ENCODE measurements around the gene NKD2. TPM values are rescaled to one million over a fixed set of nuclear protein-coding genes. Genes with fewer than 3 reads are reported as not detected.

Gene NKD2
- total RNA-seq, 1 donor from 2014 or later: 0.26 TPM

DNA sequence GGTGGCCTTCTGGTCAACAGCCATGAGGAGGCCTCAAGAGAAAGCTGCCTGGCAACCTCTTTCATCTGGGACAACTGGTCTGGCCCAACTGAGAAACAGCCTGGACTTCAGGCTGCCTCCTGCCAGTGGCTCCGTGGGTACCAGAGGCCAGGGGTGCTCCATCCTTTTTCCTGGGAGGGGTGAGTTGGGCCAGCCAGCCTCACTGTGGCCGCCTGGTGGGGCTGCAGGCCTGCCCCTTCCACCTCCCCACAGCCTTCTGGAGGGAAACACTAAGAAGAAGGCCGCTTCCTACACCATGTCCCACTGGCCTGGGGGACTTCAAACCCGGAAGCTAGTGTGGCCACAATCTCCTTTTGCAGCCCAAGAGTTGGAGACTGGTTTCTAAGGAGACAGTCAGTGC is 13.8 kb upstream of the NKD2 start:
- no peaks in the 10 kb centered on the region for H3K36me3 ChIP-seq (ENCODE audit: control insufficient read depth, insufficient read depth, low read length)
- FAIRE-seq (no peak), DNase-seq (ENCODE audit: low read depth) (no peak)
- H3K4me3 ChIP-seq (ENCODE audit: low read depth, low read length): no peak overlapping the region
- TF ChIP-seq, protein P1, sequence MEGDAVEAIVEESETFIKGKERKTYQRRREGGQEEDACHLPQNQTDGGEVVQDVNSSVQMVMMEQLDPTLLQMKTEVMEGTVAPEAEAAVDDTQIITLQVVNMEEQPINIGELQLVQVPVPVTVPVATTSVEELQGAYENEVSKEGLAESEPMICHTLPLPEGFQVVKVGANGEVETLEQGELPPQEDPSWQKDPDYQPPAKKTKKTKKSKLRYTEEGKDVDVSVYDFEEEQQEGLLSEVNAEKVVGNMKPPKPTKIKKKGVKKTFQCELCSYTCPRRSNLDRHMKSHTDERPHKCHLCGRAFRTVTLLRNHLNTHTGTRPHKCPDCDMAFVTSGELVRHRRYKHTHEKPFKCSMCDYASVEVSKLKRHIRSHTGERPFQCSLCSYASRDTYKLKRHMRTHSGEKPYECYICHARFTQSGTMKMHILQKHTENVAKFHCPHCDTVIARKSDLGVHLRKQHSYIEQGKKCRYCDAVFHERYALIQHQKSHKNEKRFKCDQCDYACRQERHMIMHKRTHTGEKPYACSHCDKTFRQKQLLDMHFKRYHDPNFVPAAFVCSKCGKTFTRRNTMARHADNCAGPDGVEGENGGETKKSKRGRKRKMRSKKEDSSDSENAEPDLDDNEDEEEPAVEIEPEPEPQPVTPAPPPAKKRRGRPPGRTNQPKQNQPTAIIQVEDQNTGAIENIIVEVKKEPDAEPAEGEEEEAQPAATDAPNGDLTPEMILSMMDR (IDR thresholded peaks at IDR 0.05; ENCODE audit: insufficient read depth, low read length, severe bottlenecking): no peak
- H3K27me3 ChIP-seq (ENCODE audit: control insufficient read depth, insufficient read depth, low read length): peaks cover 4% of the 10 kb centered on the region

DNA sequence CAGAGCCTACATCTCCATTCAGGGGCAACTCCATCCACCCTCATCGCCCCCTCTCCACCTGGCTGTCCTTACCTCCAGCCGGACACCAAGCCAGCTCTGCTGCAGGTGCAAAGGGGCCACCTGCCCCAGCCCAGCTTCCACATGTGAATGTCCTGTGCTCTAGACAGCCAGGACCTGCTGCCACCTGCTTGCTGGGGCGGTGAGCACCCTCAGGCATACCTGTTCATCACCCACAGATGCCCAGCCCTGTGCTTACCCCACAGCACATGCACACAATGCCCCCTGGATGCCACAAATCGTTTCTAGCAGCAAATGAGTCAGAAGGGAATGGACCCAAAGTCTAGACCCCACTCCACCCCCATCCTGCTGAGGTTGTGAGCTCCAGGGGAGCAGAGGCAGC is 13.3 kb upstream of the NKD2 start:
- TF ChIP-seq, protein P1 (IDR thresholded peaks at IDR 0.05; ENCODE audit: insufficient read depth, low read length, severe bottlenecking): no peak
- FAIRE-seq (no peak), DNase-seq (ENCODE audit: low read depth) (no peak)
- peaks cover 4% of the 10 kb centered on the region for H3K27me3 ChIP-seq (ENCODE audit: control insufficient read depth, insufficient read depth, low read length)
- H3K4me3 ChIP-seq (ENCODE audit: low read depth, low read length): no peak overlapping the region
- no peaks in the 10 kb centered on the region for H3K36me3 ChIP-seq (ENCODE audit: control insufficient read depth, insufficient read depth, low read length)

DNA sequence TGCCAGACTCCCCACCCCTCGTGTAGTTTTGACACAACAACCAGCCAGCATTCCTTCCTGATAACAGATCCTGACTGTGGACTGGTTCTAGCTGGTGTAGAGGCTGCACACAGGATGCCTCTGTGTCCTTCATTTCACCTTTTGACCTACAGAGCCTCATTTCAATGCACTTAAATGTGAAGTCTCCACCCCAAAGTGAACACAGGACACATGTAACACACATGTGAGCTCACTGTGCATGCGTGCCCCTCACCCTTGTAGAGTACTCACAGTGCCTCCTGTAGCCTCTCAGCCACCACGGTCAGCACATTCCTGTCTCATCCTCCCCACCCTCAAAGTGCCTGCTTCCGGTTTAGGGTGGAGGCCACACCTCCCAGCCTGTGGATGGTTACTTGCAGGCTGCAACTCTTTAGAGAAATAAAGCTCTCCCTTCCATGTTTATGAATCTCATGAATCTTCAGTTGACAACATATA is 11.6 kb upstream of the NKD2 start:
- H3K4me3 ChIP-seq (ENCODE audit: low read depth, low read length): no peak overlapping the region
- H3K27me3 ChIP-seq (ENCODE audit: control insufficient read depth, insufficient read depth, low read length): peaks cover 5% of the 10 kb centered on the region
- TF ChIP-seq, protein P1 (IDR thresholded peaks at IDR 0.05; ENCODE audit: insufficient read depth, low read length, severe bottlenecking): no peak
- DNase-seq (ENCODE audit: low read depth) (no peak), FAIRE-seq (peak; percentile 18)
- H3K36me3 ChIP-seq (ENCODE audit: control insufficient read depth, insufficient read depth, low read length): no peaks in the 10 kb centered on the region

DNA sequence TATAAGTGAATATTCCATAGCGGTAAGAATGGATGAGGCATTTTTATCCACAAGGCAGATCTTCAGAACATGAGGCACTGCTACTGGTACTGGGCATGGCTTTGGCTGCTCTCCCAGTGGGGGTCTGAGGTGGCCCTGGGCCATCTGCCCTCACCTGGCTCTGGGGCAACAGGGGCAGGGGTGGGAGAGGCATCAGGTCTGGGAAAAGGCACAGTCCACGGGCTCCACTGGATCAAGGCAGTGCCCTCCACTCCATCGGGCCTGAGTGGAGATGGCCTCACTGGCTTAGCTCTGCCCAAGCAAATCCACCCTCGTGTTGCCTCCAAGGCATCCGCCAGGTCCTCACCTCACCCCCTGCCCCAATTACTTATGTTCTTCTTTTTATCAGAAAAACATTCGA is 10.9 kb upstream of the NKD2 start:
- TF ChIP-seq, protein P1 (IDR thresholded peaks at IDR 0.05; ENCODE audit: insufficient read depth, low read length, severe bottlenecking): no peak
- Histone ChIP-seq H3K27me3 (ENCODE audit: control insufficient read depth, insufficient read depth, low read length) (peaks cover 5% of the 10 kb centered on the region), H3K36me3 (ENCODE audit: control insufficient read depth, insufficient read depth, low read length) (no peaks in the 10 kb centered on the region), H3K4me3 (ENCODE audit: low read depth, low read length) (no peak overlapping the region)
- no peak for FAIRE-seq
- DNase-seq (ENCODE audit: low read depth): no peak

DNA sequence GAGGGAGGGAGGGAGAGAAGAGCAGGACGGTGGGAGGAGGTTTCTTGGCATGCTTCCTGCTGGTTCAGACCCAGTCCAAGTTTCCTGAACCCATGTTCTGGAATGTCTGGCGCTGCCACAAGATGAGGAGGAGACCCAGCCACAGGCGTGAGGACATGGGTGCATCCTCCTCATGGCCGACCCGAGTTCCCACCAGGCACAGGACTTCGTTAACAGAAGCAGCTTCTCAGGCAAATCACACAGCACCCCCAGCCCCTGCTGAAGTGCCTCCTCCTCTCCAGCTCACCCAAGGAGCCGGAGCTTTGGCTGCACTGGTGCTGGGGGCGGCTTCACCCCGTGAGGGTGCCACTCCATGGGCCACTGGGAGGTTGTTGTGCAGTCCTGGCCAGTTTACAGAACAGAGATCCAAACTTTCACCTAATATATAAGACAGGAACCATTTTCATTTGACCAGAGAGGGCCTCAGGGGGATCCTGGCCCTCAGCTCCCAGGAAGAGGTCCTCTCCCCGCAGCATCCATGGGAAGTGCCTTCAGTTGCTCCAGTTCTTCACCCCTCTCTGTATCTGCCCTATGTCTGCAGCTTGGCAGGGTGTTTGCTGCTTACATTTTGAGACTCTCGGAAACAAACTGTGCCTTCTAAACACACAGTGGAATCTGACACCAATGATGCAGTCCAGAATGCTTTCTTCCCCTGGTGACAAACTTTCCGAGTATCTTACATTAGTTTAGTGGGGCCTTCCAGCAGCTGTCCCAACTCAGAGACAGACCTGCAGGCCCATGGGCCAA is 10.2 kb upstream of the NKD2 start:
- Histone ChIP-seq H3K27me3 (ENCODE audit: control insufficient read depth, insufficient read depth, low read length) (peaks cover 5% of the 10 kb centered on the region), H3K36me3 (ENCODE audit: control insufficient read depth, insufficient read depth, low read length) (no peaks in the 10 kb centered on the region), H3K4me3 (ENCODE audit: low read depth, low read length) (no peak overlapping the region)
- no peak for DNase-seq (ENCODE audit: low read depth)
- TF ChIP-seq, protein P1 (IDR thresholded peaks at IDR 0.05; ENCODE audit: insufficient read depth, low read length, severe bottlenecking): no peak
- FAIRE-seq: no peak
